ENCODE results near the gene WDPCP.

DNA sequence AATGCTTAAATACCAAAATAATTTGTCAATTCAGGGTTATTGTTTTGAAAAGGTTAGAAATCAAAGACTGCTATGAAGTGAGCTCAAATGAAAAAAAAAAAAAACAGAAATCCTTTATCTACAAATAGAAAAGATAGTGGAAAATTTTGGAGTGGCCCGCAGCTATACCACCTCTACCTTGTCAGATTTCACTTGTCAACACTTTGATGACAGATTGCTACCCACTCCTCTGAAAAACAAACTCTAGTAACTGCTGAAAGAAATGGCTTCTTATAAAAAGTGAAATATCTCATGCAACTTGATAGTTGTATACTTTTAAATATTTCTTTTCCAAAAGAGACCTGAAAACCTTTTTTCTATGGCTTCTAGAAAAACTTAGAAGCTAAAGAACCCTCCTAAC, 84.5 kb downstream of the WDPCP start:
- TF ChIP-seq, protein P1, sequence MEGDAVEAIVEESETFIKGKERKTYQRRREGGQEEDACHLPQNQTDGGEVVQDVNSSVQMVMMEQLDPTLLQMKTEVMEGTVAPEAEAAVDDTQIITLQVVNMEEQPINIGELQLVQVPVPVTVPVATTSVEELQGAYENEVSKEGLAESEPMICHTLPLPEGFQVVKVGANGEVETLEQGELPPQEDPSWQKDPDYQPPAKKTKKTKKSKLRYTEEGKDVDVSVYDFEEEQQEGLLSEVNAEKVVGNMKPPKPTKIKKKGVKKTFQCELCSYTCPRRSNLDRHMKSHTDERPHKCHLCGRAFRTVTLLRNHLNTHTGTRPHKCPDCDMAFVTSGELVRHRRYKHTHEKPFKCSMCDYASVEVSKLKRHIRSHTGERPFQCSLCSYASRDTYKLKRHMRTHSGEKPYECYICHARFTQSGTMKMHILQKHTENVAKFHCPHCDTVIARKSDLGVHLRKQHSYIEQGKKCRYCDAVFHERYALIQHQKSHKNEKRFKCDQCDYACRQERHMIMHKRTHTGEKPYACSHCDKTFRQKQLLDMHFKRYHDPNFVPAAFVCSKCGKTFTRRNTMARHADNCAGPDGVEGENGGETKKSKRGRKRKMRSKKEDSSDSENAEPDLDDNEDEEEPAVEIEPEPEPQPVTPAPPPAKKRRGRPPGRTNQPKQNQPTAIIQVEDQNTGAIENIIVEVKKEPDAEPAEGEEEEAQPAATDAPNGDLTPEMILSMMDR (IDR thresholded peaks at IDR 0.05): no peak
- TF ChIP-seq EZH2 (IDR thresholded peaks at IDR 0.05; ENCODE audit: borderline replicate concordance, insufficient read depth, low read depth, low read length, poor library complexity, severe bottlenecking): no peak

Measured in B cell (primary cell).